SK-N-DZ (cell line): ENCODE data around the gene DGKB.
A peak's percentile ranks its signal among the peaks of the same experiment; 100 is the strongest.

Experiments used
- DNase-seq: peaks from one replicate; pipeline ENCODE4 v3.0.0-alpha.2; 2015; ENCODE audit warnings: low spot score

Gene DGKB

DNA sequence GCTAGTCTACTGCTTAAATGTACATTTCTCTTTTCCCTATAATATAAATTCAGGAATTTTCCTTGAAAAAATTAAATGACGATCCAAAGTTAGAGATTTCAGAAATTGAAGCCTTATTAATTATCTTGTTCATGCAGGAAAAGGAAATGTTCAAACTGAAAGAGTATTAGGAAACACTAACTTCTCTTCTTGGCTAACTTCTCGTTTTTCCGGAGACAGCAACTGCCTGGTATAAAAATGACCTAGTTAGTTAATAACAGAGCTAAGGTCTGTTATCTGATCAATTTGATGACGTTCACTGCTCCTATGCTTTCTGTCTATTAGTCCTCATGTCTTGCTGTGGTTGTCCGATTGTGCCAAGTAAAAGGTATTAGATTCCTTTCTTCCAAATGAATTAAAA is 212.5 kb downstream of the DGKB start:
- DNase-seq: no peak

DNA sequence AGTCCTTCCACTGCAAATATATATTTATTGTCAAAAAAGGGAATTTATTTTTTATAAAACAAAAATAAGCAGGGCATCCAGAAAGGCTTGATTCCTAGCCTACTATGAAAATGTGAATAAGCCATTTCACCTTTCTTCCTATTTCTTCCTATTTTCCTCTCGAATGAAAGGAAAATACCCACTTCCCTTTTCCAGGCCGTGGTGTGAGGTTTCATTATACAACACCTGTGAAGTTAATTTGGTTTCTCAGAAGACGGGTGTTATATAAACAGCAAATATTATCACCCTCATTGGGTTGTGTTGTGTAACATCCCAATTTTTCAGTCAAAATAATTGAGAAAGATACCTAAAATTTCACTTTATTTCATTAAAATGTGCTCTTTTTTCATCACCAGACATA is 214.3 kb downstream of the DGKB start:
- DNase-seq: no peak

DNA sequence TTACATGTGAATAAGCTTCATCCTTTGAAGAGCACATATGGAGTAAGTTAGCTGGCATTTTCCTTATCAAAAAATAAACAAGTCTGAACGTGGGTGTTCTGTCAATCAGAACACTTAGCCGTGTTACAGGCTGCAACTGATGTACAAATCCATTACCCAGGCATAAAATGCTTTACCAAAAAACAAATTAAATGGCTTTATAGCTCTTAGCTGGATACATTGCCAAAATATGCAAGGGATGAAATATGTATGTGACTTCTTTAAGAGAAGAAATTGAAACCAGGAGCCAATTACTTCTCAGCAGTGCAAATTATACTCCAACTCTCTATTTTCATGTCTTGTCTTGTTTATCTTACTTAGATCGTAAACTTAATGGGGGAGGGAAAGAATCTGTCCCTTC is 214.8 kb downstream of the DGKB start:
- DNase-seq: peak; percentile 63

DNA sequence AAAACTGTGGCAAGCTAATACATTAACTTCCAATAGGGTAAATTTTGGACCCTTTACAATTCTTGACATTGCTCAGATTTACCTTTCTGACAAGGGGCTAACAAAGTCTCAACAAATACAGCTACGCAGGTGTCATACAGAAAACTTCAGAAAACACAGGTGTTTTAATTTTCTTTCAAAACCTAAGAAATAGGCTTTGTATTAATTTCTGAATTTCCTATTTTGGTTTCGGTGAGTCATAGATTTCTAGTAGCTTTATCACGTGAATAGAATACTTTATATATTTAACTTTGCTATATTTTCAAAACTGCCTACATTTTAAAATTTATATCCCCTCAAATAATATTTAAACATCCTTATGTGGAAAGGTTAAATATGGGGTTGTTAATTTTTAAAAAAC is 215.3 kb downstream of the DGKB start:
- no peak for DNase-seq

DNA sequence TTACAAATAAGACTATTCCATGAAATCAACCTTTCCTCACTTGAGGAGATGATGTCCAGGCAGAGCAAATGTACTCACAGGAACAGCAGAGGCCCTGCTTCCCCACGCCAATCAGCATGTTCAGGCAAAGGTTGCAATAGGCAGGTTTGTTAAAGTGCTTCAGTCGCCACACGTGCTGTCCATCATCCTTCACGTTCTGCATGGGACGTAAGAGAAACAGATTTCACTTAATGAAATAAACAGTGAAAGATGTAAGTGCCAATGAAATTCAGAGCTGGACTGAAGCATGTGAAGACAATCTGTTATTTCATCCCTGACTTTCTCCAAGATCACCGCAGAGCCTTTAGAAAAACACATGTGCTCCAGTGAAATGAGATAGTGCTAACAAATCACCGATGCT is 217.4 kb downstream of the DGKB start:
- DNase-seq: peak; percentile 86

DNA sequence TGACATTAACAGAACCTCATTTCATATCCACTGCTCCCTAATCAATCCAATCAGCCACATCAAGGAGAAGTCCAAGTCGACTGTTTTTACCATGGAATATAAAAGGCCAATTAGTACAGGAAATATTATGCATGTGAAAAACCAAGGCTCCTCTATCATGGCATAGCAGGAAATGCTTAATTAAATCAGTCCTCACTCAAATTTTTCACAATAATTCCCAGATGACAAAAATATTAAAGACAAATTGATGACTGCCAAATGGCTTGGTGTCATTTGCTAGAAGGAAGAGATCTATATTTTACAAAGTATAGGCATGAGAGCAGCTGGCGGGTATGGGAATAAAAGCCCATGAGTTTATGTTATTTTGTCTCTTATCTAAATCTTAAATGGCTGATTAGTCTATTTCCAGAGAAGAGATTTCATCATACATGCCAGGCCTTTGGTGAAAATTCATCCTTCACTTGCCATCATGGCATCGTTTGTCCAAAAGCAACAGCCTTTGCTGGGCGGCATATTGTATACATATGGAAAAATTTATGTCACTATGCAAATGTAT is 219.6 kb downstream of the DGKB start:
- DNase-seq: no peak

DNA sequence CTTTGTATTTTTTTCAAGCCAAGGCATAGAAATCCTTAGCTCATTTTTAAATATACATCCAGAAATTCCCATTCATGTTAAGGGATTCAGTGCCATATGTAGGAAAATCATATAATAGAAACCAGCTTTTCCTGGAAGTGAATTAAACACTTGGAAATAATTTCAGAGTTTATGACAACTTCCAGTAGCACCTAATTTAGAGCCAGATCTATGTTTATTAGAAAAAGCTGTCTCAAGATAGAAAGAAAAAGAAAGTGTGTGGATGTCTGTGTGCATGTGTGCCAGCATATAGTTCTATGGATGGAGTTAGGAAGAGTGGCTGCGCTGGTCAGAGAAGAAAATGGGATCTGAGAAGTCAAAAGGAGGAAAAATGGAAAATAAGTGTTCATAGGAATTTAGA is 225.7 kb downstream of the DGKB start:
- no peak for DNase-seq

DNA sequence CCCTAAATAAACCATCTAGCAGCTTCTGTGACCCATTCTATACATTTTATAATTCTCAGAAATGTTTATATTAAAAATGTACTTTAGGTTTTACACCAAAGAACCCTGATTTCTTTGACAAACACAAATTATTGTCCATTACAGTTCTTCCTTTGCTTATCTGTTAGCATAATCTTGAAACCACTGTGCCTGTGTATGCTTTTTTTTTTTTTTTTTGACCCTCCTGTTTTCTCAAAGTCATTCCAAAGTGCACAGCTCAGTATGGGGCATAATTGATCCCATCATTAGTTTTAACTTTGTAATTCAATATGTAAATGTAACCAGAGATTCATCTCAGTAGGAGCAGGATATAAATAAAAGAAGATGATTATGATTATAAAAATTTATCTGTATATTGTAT is 229.3 kb downstream of the DGKB start:
- no peak for DNase-seq

DNA sequence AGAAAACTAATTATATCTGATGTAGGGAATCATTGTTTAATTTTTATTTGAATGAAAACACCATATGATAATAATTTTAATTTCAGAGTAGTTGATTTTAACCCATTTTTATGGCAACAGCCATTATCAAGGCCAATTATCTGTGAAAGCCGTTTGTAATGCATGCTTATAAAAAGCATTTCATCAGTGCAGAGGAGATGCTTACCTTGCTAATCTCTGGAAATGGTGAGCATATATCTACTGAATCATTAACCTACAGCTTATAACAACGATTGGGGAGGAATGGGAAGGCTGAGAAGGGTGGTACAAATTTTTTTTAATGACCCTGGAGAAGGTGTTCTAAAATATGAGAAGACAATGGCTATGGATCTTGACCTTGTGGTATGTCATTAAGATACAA is 235.6 kb downstream of the DGKB start:
- DNase-seq: no peak

DNA sequence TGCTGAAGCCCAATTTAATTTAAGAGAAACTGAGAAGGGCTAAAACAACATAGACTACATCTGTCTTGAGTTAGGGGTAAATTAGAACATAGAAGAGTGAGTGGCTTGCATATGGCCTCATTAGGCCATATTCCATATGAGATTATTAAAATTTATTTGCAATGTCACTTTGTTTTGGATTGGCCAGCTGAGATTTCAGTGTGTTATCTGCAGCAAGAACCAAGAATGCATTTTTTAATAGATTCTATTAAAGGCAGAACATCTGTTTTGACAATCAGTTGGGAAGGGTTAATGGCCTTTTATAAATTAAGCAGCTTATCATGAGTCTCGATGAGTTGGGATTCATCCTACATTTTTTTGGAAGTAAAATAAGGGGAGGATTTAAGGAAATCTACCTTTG is 236.2 kb downstream of the DGKB start:
- peak; percentile 43 for DNase-seq

DNA sequence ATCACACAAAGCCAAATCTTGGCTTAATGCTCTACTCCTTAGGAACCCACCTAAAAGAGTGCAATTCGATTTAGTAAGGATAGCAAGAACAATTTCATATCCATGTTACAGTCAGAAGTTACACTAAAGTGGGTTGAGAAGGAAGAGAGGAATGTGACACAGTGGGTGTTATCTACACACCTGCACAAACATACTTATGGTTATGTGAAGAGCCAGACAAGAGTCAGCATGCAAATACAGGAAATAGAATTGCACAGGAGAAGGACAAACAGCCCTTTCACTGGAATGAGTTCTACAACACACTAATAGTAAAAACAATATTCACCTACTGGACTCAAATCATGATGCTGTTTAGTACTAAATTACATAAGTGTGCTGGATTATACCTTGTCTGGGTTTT is 262.8 kb downstream of the DGKB start:
- DNase-seq: no peak

DNA sequence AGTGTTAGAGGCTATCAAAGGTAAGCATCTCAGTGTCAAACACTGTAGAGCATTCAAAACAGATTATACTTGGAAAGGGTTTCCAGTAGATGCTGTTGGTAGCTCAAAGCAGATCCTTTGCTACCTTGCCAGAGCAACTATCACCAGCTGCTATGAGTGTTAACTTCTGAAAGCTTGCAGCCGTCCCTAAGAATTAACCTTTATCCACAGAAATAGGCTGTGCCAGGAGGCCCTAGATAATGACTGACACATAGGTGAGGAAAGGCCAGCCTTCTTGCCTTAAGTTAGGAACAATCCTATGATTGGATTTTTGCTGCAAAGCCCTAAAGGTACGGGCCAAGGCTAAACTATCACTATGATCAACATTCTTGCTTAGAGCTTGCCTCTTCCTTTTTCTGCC is 263.2 kb downstream of the DGKB start:
- DNase-seq: no peak

DNA sequence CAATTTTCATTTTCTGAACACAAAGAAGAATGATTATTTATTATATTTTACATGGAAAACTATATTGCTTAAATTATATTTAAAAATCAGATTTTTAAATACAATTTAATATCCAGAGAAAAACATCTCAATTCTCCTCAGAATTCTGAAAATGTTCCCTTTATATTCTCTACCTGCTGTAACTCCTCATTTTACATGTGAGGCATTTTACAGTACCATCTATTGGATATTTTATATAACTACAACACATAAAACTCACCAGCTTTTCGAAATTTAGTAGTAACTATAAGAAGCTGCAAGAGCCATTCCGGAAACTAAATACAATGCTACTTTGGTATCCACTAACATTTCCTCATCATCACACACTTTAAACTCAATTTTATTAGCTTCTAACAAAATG is 264.6 kb downstream of the DGKB start:
- no peak for DNase-seq

DNA sequence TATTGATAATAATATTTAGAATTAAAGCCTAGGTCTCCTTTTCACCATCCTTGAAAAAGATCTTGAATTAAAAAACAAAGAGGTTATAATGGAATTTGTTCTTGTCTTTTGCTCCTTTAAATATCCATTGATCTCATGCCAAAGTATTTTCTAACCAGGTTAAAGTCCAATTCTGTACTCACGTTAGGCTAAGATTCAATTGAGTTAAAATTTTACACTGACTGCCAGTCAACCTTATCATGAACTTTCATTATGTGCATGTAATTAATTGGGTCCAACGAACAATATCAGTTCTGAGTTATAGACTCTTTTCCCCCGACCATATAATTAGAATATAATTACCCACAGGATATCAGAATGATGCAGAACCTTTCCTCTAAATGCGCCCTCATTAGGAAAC is 266.6 kb downstream of the DGKB start:
- no peak for DNase-seq

DNA sequence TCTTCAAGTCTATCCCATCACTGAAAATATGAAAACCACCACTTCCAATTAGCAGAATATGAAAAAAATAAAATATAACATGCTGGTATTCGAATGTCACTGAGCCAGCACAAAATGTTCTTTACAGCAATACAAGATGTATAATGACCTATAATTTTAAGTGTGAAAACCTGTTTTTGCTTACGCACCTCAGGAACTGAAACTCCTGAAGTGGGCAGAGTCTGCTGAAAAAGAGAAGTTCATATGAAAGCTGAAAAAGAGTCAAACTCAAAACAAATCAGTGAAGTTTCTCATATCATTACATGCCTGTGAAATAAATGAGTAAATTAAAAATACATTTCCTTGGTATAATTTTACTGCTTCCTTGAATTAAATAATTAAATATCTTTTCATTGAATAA is 272.5 kb downstream of the DGKB start:
- DNase-seq: no peak

DNA sequence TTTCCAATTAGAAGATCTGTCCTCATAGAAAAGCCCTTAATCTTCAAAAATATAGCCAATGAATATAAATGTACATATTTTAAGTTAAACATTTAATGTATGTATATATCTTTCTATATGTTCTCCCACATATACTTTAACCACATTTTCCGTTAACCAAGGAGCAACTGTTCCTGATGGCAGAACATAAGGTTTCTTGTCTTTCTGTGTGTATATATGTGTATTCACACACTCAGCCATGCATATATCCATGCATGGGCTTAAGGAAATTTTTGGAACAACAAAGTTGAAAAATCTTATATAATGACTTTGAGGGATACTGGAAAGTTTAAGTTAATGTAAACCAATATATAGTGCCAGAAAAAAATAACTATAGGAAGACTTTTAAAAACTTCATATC is 274.0 kb downstream of the DGKB start:
- DNase-seq: no peak

DNA sequence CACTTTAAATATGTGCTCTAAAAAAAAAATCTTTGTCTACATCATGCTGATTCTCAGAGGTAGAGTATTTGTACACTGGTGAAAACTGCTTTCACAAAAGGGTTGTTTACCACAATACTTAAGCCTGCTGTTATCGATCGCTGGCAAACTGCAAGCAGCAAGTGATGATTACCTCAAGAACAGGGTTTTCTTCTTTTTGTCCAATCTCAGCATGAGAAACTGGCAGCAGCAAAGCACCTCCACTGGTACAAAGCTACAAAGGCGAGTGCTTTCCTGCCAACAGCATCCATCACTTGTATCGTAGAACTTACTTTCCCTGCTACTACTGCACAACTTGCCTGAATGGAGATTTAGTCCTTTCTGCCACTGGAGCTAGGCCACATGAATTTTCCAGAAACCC is 276.5 kb downstream of the DGKB start:
- DNase-seq: no peak

DNA sequence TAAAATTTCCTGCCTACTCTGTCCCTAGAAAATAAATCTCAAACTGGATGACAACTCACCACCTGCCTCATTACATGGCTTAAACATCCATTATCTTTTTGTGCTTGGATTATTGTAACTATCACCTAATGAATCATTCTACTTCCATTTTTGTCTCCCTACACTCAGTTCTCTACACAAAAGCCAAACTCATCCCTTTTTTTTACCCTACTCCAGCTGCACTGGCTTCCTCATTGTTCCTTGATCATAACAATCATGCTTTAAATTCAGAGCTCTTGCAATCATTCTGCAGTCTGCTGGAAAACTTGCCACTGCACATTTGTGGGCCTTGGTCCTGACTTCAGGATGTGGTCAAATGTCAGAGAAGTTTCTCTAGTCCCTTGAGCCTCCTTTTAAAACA is 280.0 kb downstream of the DGKB start:
- DNase-seq: no peak

DNA sequence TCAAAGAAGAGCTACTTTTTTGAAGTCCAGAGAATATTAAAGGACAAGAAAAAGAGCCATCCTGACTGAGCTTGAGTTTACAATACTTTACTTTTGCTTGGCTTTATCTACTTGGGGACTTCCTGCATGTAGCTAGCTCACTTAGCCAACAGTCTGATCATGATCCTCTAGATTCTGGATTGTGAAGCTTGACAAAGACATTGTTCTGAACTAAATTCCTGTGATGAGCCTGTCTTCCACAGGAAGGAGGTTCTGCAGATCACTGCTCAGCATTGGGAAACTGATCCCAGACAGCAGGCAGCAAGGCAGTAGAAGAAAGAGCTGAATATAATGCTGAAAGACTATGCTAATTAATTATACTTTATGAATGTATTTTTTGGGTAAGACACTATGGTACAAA is 296.4 kb downstream of the DGKB start:
- no peak for DNase-seq

DNA sequence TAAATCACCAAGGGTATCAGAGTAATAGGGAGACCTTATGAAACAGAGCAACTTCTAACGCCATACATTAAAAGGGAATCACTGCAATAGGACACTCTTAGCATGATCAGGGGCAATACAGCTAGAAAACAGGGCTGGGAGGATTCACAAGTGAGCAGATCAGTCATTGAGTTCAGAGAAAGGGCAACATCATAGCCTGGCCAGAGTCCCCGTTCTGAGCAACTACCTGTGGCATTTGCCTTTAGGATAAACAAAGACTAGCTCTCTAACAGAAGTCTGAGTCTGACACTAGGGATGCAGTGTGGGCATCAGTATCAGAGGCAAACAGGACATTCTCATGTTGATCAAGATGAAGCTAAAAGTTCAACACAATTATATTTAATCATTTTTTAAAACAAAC is 297.9 kb downstream of the DGKB start:
- no peak for DNase-seq

DNA sequence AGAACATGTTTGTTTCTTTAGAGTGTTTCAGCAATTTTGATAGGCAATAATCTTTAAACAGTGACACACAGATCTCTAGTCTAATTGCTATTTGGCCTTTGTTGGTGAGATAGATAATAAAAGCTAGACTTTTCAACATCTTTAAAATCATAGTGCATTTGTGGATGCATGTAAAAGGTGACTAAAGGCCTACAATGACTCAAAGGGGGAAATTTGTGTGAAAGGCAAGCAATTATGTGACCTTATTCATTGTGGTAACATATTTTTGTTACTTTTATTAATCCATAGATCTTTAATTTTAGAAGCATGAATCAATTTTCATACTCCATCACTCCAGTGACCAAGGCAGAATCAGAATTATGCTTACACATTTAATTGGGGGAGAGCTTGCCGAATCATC is 299.7 kb downstream of the DGKB start:
- no peak for DNase-seq

DNA sequence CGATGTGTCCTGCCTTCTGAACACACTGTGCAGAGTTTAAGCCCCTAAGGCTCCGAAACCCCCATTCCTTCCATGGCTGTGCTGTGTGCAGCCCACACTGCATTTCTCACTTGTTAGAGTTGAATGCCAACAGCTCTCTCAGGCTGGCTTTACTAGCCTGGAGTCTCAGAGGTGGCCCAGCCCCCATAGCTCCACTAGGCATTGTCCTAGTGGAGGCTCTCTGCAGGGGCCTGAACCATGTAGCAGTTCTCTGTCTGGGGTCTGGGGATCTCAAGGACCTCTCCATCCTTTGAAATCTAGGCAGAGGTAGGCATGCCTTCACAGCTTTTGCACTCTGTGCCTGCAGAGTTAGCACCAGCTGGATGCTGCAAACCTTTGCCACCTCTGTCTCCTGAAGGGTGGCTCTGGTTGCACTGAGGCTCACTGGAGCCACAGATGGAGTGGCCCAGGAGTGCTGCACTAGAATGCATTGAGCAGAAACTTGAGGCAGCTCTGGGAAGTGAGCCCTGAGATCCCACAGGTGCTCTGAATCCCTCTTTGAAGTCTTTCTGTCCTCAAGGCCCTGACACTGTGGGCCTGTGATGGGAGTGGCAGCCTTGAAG is 301.7 kb downstream of the DGKB start:
- no peak for DNase-seq

DNA sequence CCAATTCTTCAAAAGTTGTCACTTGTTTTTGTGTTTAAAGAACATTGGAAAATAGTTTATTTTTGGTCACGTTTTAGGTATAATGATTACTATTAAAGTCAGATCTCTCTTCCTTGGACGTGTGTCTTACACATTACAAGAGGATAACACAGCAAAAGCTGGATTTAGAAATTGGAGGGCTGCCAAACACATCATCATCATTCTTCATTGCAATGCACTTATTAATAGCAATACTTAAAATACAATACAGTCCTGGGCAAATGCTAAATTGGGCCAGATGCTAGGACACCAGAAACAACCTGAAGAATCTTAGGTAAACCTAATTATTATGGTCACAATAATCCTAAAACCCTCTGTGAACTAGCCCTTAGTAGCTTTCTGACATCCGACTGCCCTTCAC is 303.6 kb downstream of the DGKB start:
- DNase-seq: no peak

DNA sequence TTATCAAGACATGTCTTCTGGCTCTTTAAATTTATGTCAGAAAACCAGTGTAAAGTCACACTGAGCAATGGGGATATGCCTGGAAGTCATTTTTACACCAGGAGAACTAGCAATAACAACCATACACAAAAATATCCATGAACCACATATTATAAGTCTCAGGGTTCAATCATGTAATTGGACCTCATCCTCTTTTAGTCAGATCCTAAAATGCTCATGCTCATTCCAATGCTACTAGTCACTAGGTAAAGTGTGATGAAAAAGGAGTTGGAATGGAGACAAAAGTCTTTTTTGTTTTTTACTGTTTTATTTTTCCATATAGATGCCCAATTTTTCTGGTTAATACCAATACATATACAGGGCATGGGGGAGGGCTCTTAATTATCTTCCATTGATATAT is 306.1 kb downstream of the DGKB start:
- DNase-seq: no peak
